Naive thymus-derived CD8-positive, alpha-beta T cell (primary cell): Measurements from ENCODE around the gene LTO1. TPM values are rescaled to one million over a fixed set of nuclear protein-coding genes. Genes with fewer than 3 reads are reported as not detected.
A peak's percentile ranks its signal among the peaks of the same experiment; 100 is the strongest.

Source experiments
- ATAC-seq, 2 donors: fragments of 150-1000 bp; cut with Tn5 transposase in 1 of 2; sonication (Bioruptor Pico), chemical (Tn5 transposase) in 1 of 2; 1 replicate in 1 of 2; 2 replicates in 1 of 2; pipeline ENCODE4 v1.10.0; 2021; ENCODE audit warnings: mild to moderate bottlenecking in 2 of 2, moderate library complexity in 2 of 2
- POLR2A ChIA-PET: fragments of 350-600 bp; sonication (Branson Sonifier 250); formaldehyde crosslinking; loops from one replicate; lab custom pipeline; 2021; ENCODE audit warnings: antibody characterized with exemption; lab: Charles Lee
- DNase-seq, 10 donors: peaks; one replicate each; pipeline versions ENCODE4 v3.0.0 to v3.0.0-alpha.2; 2020 to 2022
- H3K27ac Mint-ChIP-seq, 10 donors: one replicate each; pipeline ENCODE4 v1.8.0; 2020 to 2022; ENCODE audit warnings: mild to moderate bottlenecking in 10 of 10, mixed read lengths in 10 of 10, moderate library complexity in 4 of 10, inconsistent platforms in 1 of 10
- H3K27me3 Mint-ChIP-seq, 5 donors: one replicate each; pipeline ENCODE4 v1.8.0; 2021 to 2022; ENCODE audit warnings: mixed read lengths in 5 of 5
- H3K36me3 Mint-ChIP-seq, 3 donors: one replicate each; pipeline ENCODE4 v1.8.0; 2020 to 2022; ENCODE audit warnings: mixed read lengths in 3 of 3, mild to moderate bottlenecking in 2 of 3, inconsistent platforms in 1 of 3
- H3K4me1 Mint-ChIP-seq, 4 donors: one replicate each; pipeline ENCODE4 v1.8.0; 2021 to 2022; ENCODE audit warnings: mixed read lengths in 4 of 4
- H3K4me3 Mint-ChIP-seq, 10 donors: one replicate each; pipeline ENCODE4 v1.8.0; 2020 to 2022; ENCODE audit warnings: mild to moderate bottlenecking in 10 of 10, mixed read lengths in 10 of 10, moderate library complexity in 6 of 10, inconsistent platforms in 1 of 10
- H3K9me3 Mint-ChIP-seq, 9 donors: one replicate each; pipeline ENCODE4 v1.8.0; 2020 to 2022; ENCODE audit warnings: mixed read lengths in 9 of 9, mild to moderate bottlenecking in 3 of 9, inconsistent platforms in 1 of 9, moderate library complexity in 1 of 9
- polyA plus RNA-seq, 3 donors: library from polyadenylated mRNA; unstranded; fragments of 300-500 nt; fragmentation: Illumina TruSeq; gene quantifications; one replicate each; pipeline ENCODE4 v1.2.3, GENCODE V29; 2021
- total RNA-seq, 8 experiments: library from RNA in 2 of 8; stranded (reverse) in 2 of 8; gene quantifications; one replicate each; pipeline ENCODE4 v1.2.3 and lab custom pipeline; 2021 to 2026

The LTO1 gene
- total and polyA plus RNA-seq, 5 experiments from 2014 or later, result 12.5 to 77.8 (median 14.5) TPM

DNA sequence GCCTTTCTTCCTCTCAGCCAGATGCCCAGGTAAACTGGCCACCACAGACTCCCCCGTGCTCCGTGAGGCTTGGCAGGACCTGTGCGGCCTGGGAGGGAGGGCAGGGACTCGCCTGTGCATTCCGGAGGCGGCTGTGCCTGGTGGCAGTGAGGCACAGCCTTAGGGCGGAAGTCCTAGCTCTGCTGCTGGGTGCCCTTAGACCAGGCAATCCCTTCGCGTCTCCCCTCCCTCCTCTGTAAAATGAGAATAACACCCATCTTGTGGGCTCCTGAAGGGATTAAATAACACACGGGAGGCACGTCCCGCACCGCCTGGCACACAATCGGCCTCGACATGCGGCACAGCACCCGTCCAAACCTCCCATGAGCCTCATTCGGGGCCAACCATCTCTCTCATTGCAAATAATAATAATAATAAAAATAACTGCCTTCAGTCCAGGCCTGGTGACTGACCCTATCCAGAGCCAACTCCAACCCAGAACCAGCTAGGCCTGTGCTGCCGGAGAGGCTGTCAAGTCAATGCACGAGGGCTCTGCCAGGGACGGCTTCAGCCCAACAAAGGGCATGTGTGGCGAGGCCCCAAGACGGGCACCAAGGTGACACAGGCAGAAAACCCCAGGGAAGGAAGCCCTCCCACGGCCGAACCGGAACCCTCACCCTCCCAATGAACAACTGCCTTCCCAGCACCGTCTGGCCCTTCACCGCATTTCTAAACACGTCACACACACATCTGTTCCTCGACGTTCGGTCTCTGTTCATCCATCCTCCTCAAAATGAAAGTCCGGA, 8.2 kb downstream of the LTO1 start:
- POLR2A ChIA-PET, result interaction anchor here (1.9 kb wide), 1 partner anchor 8 kb away, joined by 7 read pairs; the partner anchor contains the start of gene LTO1
- Mint-ChIP-seq H3K27me3 (no peaks in the 10 kb centered on the region), H3K9me3 (no peaks in the 10 kb centered on the region), H3K4me1 (peaks cover 0 to 13% (median 9%) of the 10 kb centered on the region in 4 donors), H3K27ac (no peak overlapping the region), H3K4me3 (peak overlapping the region in 1 of 10 donors; percentile 14), H3K36me3 (peaks cover 0 to 82% (median 0%) of the 10 kb centered on the region in 3 donors)
- DNase-seq (peak in 1 of 10 donors; percentile 44), ATAC-seq (no peak)

DNA sequence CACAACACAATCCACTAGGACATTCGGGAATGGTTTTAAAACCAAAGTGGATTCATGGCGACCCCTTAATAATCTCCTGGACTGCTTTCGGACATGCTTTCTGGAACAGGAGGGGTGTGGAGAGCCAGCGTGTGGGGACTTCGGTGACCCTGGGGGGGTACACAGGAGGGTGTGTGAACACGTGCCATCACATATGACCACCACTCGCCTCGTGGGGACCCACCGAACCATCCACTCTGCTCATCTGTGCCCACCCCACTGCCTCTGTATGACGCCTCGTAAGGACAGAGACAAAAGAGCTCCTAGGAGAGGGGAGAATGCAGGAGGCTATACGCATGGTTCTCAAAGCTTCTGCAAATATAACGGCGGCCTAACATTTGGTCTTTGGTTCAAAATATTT, 8.9 kb downstream of the LTO1 start:
- H3K4me1 Mint-ChIP-seq, result peaks cover 0 to 10% (median 8%) of the 10 kb centered on the region in 4 donors
- H3K27ac Mint-ChIP-seq, result peak overlapping the region in 1 of 10 donors; percentile 2
- H3K36me3 Mint-ChIP-seq, result peaks cover 0 to 77% (median 0%) of the 10 kb centered on the region in 3 donors
- POLR2A ChIA-PET, result interaction anchor here (1.9 kb wide), 1 partner anchor 9 kb away, joined by 7 read pairs; the partner anchor contains the start of gene LTO1
- ATAC-seq (no peak), DNase-seq (peak in 1 of 10 donors; percentile 32)
- no peaks in the 10 kb centered on the region for H3K9me3 Mint-ChIP-seq
- H3K27me3 Mint-ChIP-seq, result no peaks in the 10 kb centered on the region
- no peak overlapping the region for H3K4me3 Mint-ChIP-seq

GRCh38 chr11:69665669-69666068, 9.5 kb downstream of the LTO1 start:
- peaks cover 0 to 74% (median 0%) of the 10 kb centered on the region in 3 donors for H3K36me3 Mint-ChIP-seq
- no peak overlapping the region for H3K27ac Mint-ChIP-seq
- POLR2A ChIA-PET, result interaction anchor here (1.9 kb wide), 1 partner anchor 9 kb away, joined by 7 read pairs; the partner anchor contains the start of gene LTO1

GRCh38 chr11:69664901-69665300, 10.3 kb downstream of the LTO1 start:
- no peaks in the 10 kb centered on the region for H3K9me3 Mint-ChIP-seq
- H3K4me3 Mint-ChIP-seq, result no peak overlapping the region
- H3K27me3 Mint-ChIP-seq, result no peaks in the 10 kb centered on the region
- ATAC-seq (no peak), DNase-seq (peak in 1 of 10 donors; percentile 51)
- peaks cover 0 to 68% (median 0%) of the 10 kb centered on the region in 3 donors for H3K36me3 Mint-ChIP-seq
- H3K4me1 Mint-ChIP-seq, result peaks cover 0 to 4% (median under 1%) of the 10 kb centered on the region in 4 donors
- peak overlapping the region in 2 of 10 donors; percentile 69 for H3K27ac Mint-ChIP-seq
- POLR2A ChIA-PET, result interaction anchor here (0.9 to 1.9 kb wide), 2 partner anchors 10 kb away, joined by 3 to 7 read pairs; partner anchors contain the start of gene LTO1

More at GRCh38 chr11:69665669-69666068, 9.5 kb downstream of the LTO1 start:
- Mint-ChIP-seq H3K4me1 (peaks cover 0 to 9% (median 7%) of the 10 kb centered on the region in 4 donors), H3K27me3 (no peaks in the 10 kb centered on the region), H3K9me3 (no peaks in the 10 kb centered on the region), H3K4me3 (no peak overlapping the region)
- ATAC-seq, result no peak
- DNase-seq, result peak in 1 of 10 donors; percentile 43

DNA sequence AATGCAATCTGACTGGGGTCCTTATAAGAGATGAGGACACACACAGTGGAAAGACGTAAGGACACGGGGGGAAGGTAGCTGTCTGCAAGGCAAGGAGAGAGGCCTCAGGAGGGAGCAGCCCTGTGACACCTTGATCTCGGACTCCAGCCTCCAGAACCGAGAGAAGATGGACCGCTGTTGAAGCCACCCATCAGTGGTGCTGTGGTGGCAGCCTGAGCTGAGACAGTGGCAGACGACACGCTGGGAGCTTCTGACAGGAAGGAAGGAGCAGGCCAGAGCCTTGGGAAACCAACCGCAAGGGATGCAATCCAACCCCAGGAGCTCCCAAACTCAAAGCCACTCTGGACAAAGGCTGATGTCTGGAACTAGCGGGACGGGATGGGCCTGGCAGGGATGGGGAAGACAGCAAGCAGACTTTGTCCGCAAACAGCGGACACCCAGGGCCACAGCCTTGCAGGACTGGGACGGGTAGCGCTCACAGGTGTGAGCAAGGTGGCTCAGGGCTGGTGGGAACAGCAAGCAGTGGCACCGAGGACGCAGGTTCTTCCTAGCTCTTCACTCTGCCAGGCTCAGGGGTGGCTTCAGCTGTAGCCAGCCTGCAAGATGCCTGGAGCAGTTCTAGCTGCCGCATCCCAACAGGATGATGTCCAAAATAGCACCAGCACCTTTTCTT, 10.9 kb downstream of the LTO1 start:
- ATAC-seq, result no peak
- DNase-seq, result peak in 1 of 10 donors; percentile 10
- peak overlapping the region in 3 of 10 donors; percentile 1 to 48 (median 43) for H3K27ac Mint-ChIP-seq
- no peak overlapping the region for H3K4me3 Mint-ChIP-seq
- POLR2A ChIA-PET, result interaction anchor here (0.9 kb wide), 1 partner anchor 11 kb away, joined by 3 read pairs; the partner anchor contains the start of gene LTO1
- peaks cover 0 to 4% (median 0%) of the 10 kb centered on the region in 4 donors for H3K4me1 Mint-ChIP-seq
- H3K27me3 Mint-ChIP-seq, result no peaks in the 10 kb centered on the region
- no peaks in the 10 kb centered on the region for H3K9me3 Mint-ChIP-seq
- peaks cover 0 to 64% (median 0%) of the 10 kb centered on the region in 3 donors for H3K36me3 Mint-ChIP-seq

GRCh38 chr11:69663326-69663725, 11.8 kb downstream of the LTO1 start:
- H3K27ac Mint-ChIP-seq, result peak overlapping the region in 3 of 10 donors; percentile 18 to 66 (median 27)
- no peak overlapping the region for H3K4me3 Mint-ChIP-seq
- POLR2A ChIA-PET, result no interaction called here
- no peaks in the 10 kb centered on the region for H3K27me3 Mint-ChIP-seq
- peaks cover 0 to 4% (median 0%) of the 10 kb centered on the region in 4 donors for H3K4me1 Mint-ChIP-seq
- H3K9me3 Mint-ChIP-seq, result no peaks in the 10 kb centered on the region
- peaks cover 0 to 55% (median 0%) of the 10 kb centered on the region in 3 donors for H3K36me3 Mint-ChIP-seq
- ATAC-seq (no peak), DNase-seq (peak in 1 of 10 donors; percentile 24)

DNA sequence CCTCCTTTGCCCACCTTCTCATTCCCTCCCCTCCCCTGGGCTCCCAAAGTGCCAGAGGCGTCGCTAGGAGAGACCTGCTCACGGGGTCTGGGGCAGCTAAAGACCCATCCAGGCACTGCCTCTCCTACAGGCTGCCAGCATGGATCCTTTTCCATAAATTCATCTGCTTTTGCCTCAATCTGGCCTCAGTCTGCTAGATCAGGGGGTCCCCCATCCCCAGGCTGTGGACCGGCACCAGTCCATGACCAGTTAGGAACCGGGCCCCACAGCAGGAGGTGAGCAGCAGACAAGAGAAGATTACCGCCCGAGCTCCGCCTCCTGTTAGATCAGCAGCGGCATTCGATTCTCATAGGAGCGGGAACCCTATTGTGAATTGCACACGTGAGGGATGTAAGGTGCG, 12.3 kb downstream of the LTO1 start:
- H3K4me3 Mint-ChIP-seq, result no peak overlapping the region
- H3K4me1 Mint-ChIP-seq, result peaks cover 0 to 4% (median 0%) of the 10 kb centered on the region in 4 donors
- peak overlapping the region in 2 of 10 donors; percentile 60 to 66 for H3K27ac Mint-ChIP-seq
- H3K27me3 Mint-ChIP-seq, result no peaks in the 10 kb centered on the region
- no peaks in the 10 kb centered on the region for H3K9me3 Mint-ChIP-seq
- peaks cover 0 to 50% (median 0%) of the 10 kb centered on the region in 3 donors for H3K36me3 Mint-ChIP-seq
- peak in 1 of 10 donors; percentile 52 for DNase-seq
- POLR2A ChIA-PET, result no interaction called here
- ATAC-seq, result no peak

DNA sequence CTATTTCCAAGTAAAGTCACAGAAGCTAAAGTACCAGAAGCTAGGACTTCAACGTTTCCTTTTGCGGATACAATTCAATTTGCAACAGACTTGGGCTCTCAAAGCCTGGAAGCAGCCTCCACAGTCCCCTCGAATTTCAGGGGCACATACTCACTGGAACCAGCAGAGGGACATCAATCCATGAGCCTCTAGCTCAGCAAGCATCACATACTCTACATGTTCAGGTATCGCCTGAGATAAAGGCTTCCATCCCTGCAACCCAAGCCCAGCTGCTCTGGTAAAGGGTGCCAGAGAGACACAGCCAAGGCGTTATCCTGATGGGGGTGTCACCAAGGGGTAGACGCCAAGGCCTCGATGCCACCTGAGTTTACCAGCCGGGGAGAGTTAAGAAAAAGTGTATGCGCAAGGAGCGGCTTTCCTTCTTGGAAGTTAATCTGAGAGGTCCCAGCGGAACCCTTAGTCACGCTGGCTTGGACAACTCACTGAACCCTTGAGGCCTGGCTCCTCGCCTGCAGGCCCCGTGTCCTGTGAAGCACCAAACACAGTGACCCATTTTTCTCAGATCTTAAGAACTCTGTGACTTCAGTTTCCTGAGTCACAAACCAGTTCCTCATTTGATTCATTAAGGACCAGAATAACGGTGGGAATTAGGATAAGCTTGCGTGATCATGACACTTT, 13.0 kb downstream of the LTO1 start:
- Mint-ChIP-seq H3K4me1 (peaks cover 0 to 4% (median 0%) of the 10 kb centered on the region in 4 donors), H3K27ac (peak overlapping the region in 1 of 10 donors; percentile 66), H3K4me3 (no peak overlapping the region), H3K36me3 (peaks cover 0 to 44% (median 0%) of the 10 kb centered on the region in 3 donors), H3K27me3 (no peaks in the 10 kb centered on the region), H3K9me3 (no peaks in the 10 kb centered on the region)
- POLR2A ChIA-PET, result no interaction called here
- DNase-seq (no peak), ATAC-seq (no peak)

DNA sequence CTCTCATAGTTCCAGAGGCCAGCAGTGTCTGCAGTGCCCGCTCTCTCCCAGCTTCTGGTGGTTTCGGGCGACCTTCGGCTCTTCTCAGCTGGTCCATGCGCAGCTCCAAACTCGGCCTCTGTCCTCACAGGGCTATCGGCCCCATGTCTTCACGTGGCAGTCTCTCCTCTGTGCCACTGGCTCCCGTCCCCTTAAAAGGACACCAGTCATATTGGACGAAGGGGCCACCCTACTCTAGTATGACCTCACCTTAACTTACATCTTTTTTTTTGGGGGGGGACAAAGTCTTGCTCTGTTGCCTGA, 13.8 kb downstream of the LTO1 start:
- Mint-ChIP-seq H3K4me3 (no peak overlapping the region), H3K27me3 (no peaks in the 10 kb centered on the region), H3K36me3 (peaks cover 0 to 39% (median 0%) of the 10 kb centered on the region in 3 donors), H3K9me3 (no peaks in the 10 kb centered on the region), H3K4me1 (peaks cover 0 to 4% (median 0%) of the 10 kb centered on the region in 4 donors), H3K27ac (peak overlapping the region in 1 of 10 donors; percentile 63)
- no peak for ATAC-seq
- no peak for DNase-seq
- POLR2A ChIA-PET, result no interaction called here

- ATAC-seq (no peak), DNase-seq (no peak)
- POLR2A ChIA-PET, result no interaction called here
- Mint-ChIP-seq H3K27me3 (no peaks in the 10 kb centered on the region), H3K27ac (peak overlapping the region in 2 of 10 donors; percentile 48 to 57), H3K9me3 (no peaks in the 10 kb centered on the region), H3K36me3 (peaks cover 0 to 31% (median 0%) of the 10 kb centered on the region in 3 donors), H3K4me1 (peaks cover 0 to 6% (median 0%) of the 10 kb centered on the region in 4 donors), H3K4me3 (no peak overlapping the region)
Measured at GRCh38 chr11:69660001-69660500, 15.1 kb downstream of the LTO1 start.

GRCh38 chr11:69659591-69659990, 15.6 kb downstream of the LTO1 start:
- Mint-ChIP-seq H3K9me3 (no peaks in the 10 kb centered on the region), H3K4me1 (peaks cover 0 to 4% (median 0%) of the 10 kb centered on the region in 4 donors), H3K27ac (peak overlapping the region in 2 of 10 donors; percentile 48 to 57), H3K4me3 (no peak overlapping the region), H3K27me3 (no peaks in the 10 kb centered on the region), H3K36me3 (peaks cover 0 to 27% (median 0%) of the 10 kb centered on the region in 3 donors)
- ATAC-seq (no peak), DNase-seq (no peak)
- POLR2A ChIA-PET, result interaction anchor here (1.2 kb wide), 1 partner anchor 15 kb away, joined by 5 read pairs; the partner anchor contains the start of gene LTO1
